Measurements from ENCODE around the gene IL18. TPM values are rescaled to one million over a fixed set of nuclear protein-coding genes. Genes with fewer than 3 reads are reported as not detected.

IL18 gene
- total RNA-seq, 1 donor from 2014 or later = 0.52 TPM

DNA sequence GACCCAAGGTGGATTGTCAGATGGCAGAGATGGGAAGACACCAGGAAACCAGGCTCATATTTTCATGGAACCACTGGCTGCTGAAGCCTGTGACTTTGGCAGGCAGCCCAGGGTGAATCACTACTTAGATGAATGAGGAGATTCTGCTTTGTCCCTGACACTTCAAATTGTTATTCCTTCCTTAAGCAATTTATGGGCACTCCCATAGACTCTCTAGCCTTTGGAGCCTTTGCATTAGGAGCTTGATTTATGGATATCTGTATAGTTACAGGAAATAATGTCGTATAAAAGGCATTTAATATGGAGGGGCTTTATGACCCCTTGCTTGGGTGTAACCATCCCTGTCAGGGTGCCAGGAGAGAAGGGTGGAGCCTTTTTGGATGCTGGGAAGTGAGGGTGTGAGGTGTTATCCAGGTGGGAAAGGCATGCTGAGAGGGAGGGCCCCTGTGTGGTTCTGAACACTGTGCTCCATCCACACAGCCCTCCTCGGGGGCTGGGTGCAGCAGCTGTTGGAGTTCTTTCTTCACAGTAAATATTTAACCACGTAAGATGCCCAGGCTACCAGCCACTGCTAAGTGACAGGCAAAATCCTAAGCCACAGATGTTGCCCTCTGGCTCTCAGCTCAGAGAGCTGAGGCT lies 35.3 kb downstream of the IL18 start:
- no peak overlapping the region for H3K27ac ChIP-seq (ENCODE audit: low read depth, low read length)
- no peaks in the 10 kb centered on the region for H3K36me3 ChIP-seq (ENCODE audit: control insufficient read depth in 3 of 3, insufficient read depth in 3 of 3, low read length in 3 of 3)
- H3K4me3 ChIP-seq (ENCODE audit: low read length in 3 of 3) = no peak overlapping the region
- no peaks in the 10 kb centered on the region for H3K27me3 ChIP-seq (ENCODE audit: control insufficient read depth in 3 of 3, insufficient read depth in 3 of 3, low read length in 3 of 3)
- H3K4me1 ChIP-seq (ENCODE audit: control insufficient read depth in 3 of 3, insufficient read depth in 3 of 3, low read length in 3 of 3) = peaks cover 7 to 14% (median 7%) of the 10 kb centered on the region in 3 donors
- peak overlapping the region in 1 of 3 donors; percentile 8 for H3K9ac ChIP-seq (ENCODE audit: low read depth in 1 of 3, low read length in 3 of 3)
- H3K9me3 ChIP-seq (ENCODE audit: control insufficient read depth in 3 of 3, low read length in 3 of 3) = no peaks in the 10 kb centered on the region

GRCh38 chr11:112127056-112127455 lies 36.8 kb downstream of the IL18 start:
- Histone ChIP-seq H3K9ac (ENCODE audit: low read depth in 1 of 3, low read length in 3 of 3) (no peak overlapping the region), H3K4me1 (ENCODE audit: control insufficient read depth in 3 of 3, insufficient read depth in 3 of 3, low read length in 3 of 3) (peaks cover 3 to 8% (median 3%) of the 10 kb centered on the region in 3 donors), H3K9me3 (ENCODE audit: control insufficient read depth in 3 of 3, low read length in 3 of 3) (no peaks in the 10 kb centered on the region), H3K4me3 (ENCODE audit: low read length in 3 of 3) (no peak overlapping the region), H3K27me3 (ENCODE audit: control insufficient read depth in 3 of 3, insufficient read depth in 3 of 3, low read length in 3 of 3) (no peaks in the 10 kb centered on the region), H3K36me3 (ENCODE audit: control insufficient read depth in 3 of 3, insufficient read depth in 3 of 3, low read length in 3 of 3) (no peaks in the 10 kb centered on the region), H3K27ac (ENCODE audit: low read depth, low read length) (no peak overlapping the region)

GRCh38 chr11:112123129-112123528 lies 40.8 kb downstream of the IL18 start:
- H3K9ac ChIP-seq (ENCODE audit: low read depth in 1 of 3, low read length in 3 of 3) = no peak overlapping the region
- no peak overlapping the region for H3K4me3 ChIP-seq (ENCODE audit: low read length in 3 of 3)
- no peaks in the 10 kb centered on the region for H3K27me3 ChIP-seq (ENCODE audit: control insufficient read depth in 3 of 3, insufficient read depth in 3 of 3, low read length in 3 of 3)
- H3K4me1 ChIP-seq (ENCODE audit: control insufficient read depth in 3 of 3, insufficient read depth in 3 of 3, low read length in 3 of 3) = peaks cover 4 to 6% (median 5%) of the 10 kb centered on the region in 3 donors
- no peak overlapping the region for H3K27ac ChIP-seq (ENCODE audit: low read depth, low read length)
- H3K36me3 ChIP-seq (ENCODE audit: control insufficient read depth in 3 of 3, insufficient read depth in 3 of 3, low read length in 3 of 3) = peaks cover 0 to 2% (median 0%) of the 10 kb centered on the region in 3 donors
- H3K9me3 ChIP-seq (ENCODE audit: control insufficient read depth in 3 of 3, low read length in 3 of 3) = no peaks in the 10 kb centered on the region

DNA sequence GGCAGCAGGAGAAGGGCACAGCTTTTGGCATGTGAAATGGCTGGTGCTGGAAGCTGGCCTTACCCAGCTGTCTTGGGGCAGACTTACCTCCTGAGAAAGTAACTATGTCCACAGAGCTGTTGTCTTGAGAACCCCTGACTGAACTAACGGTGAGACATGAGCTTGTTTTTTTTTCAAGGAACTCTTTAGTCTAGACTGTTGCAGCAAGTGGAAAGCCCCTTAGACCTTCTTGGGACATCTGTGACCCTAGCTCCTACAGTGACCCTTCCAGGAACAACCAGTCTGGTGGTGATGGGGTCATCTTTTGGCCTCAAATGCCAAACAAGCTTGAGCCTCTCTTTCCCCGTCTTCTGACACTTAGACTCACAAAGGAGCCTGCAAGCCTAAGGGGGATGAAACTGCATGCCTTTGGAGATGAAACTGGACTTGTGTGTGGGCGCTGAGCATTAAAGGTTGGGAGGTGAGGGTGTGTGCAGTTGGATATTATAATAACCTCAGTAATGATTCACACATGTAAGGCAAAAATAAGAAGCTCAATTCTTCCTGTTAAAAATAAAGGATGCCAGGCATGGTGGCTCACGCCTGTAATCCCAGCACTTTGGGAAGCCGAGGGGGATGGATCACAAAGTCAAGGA lies 41.8 kb downstream of the IL18 start:
- Histone ChIP-seq H3K9me3 (ENCODE audit: control insufficient read depth in 3 of 3, low read length in 3 of 3) (no peaks in the 10 kb centered on the region), H3K27me3 (ENCODE audit: control insufficient read depth in 3 of 3, insufficient read depth in 3 of 3, low read length in 3 of 3) (no peaks in the 10 kb centered on the region), H3K27ac (ENCODE audit: low read depth, low read length) (no peak overlapping the region), H3K9ac (ENCODE audit: low read depth in 1 of 3, low read length in 3 of 3) (no peak overlapping the region), H3K4me1 (ENCODE audit: control insufficient read depth in 3 of 3, insufficient read depth in 3 of 3, low read length in 3 of 3) (peaks cover 4 to 6% (median 5%) of the 10 kb centered on the region in 3 donors), H3K36me3 (ENCODE audit: control insufficient read depth in 3 of 3, insufficient read depth in 3 of 3, low read length in 3 of 3) (peaks cover 0 to 2% (median 0%) of the 10 kb centered on the region in 3 donors), H3K4me3 (ENCODE audit: low read length in 3 of 3) (no peak overlapping the region)

- peaks cover 4 to 7% (median 6%) of the 10 kb centered on the region in 3 donors for H3K4me1 ChIP-seq (ENCODE audit: control insufficient read depth in 3 of 3, insufficient read depth in 3 of 3, low read length in 3 of 3)
- H3K4me3 ChIP-seq (ENCODE audit: low read length in 3 of 3) = no peak overlapping the region
- no peaks in the 10 kb centered on the region for H3K27me3 ChIP-seq (ENCODE audit: control insufficient read depth in 3 of 3, insufficient read depth in 3 of 3, low read length in 3 of 3)
- no peak overlapping the region for H3K27ac ChIP-seq (ENCODE audit: low read depth, low read length)
- H3K36me3 ChIP-seq (ENCODE audit: control insufficient read depth in 3 of 3, insufficient read depth in 3 of 3, low read length in 3 of 3) = peaks cover 0 to 2% (median 0%) of the 10 kb centered on the region in 3 donors
- H3K9ac ChIP-seq (ENCODE audit: low read depth in 1 of 3, low read length in 3 of 3) = no peak overlapping the region
- H3K9me3 ChIP-seq (ENCODE audit: control insufficient read depth in 3 of 3, low read length in 3 of 3) = no peaks in the 10 kb centered on the region
Observed at GRCh38 chr11:112118176-112118575, 45.7 kb downstream of the IL18 start.

- Histone ChIP-seq H3K4me3 (ENCODE audit: low read length in 3 of 3) (no peak overlapping the region), H3K9ac (ENCODE audit: low read depth in 1 of 3, low read length in 3 of 3) (no peak overlapping the region), H3K9me3 (ENCODE audit: control insufficient read depth in 3 of 3, low read length in 3 of 3) (no peaks in the 10 kb centered on the region), H3K27ac (ENCODE audit: low read depth, low read length) (no peak overlapping the region), H3K4me1 (ENCODE audit: control insufficient read depth in 3 of 3, insufficient read depth in 3 of 3, low read length in 3 of 3) (peaks cover 4 to 7% (median 5%) of the 10 kb centered on the region in 3 donors), H3K27me3 (ENCODE audit: control insufficient read depth in 3 of 3, insufficient read depth in 3 of 3, low read length in 3 of 3) (no peaks in the 10 kb centered on the region), H3K36me3 (ENCODE audit: control insufficient read depth in 3 of 3, insufficient read depth in 3 of 3, low read length in 3 of 3) (peaks cover 0 to 2% (median 0%) of the 10 kb centered on the region in 3 donors)
Observed at GRCh38 chr11:112115386-112115785, 48.5 kb downstream of the IL18 start.

DNA sequence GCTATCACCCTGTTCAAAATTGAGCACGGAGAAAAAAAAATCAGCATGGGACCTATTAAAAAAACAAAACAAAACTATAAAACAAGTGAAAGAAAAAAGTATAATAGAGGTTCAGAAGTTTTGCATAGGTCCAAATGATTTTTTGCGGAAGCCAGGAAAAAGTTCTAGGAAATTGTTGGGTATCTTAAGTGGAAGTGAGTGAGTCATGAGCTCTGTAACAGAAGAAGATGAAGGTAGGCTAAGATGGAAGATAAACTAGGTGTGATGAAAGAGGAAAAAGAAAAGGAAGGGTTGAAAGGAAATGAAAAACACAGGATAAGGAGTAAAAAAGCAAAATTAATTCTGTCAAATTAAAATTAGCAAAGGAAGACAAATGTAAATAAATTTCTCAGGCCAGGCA lies 49.4 kb downstream of the IL18 start:
- Histone ChIP-seq H3K9me3 (ENCODE audit: control insufficient read depth in 3 of 3, low read length in 3 of 3) (no peaks in the 10 kb centered on the region), H3K27ac (ENCODE audit: low read depth, low read length) (no peak overlapping the region), H3K4me1 (ENCODE audit: control insufficient read depth in 3 of 3, insufficient read depth in 3 of 3, low read length in 3 of 3) (peaks cover 0 to 3% (median 0%) of the 10 kb centered on the region in 3 donors), H3K4me3 (ENCODE audit: low read length in 3 of 3) (no peak overlapping the region), H3K36me3 (ENCODE audit: control insufficient read depth in 3 of 3, insufficient read depth in 3 of 3, low read length in 3 of 3) (peaks cover 0 to 3% (median 0%) of the 10 kb centered on the region in 3 donors), H3K27me3 (ENCODE audit: control insufficient read depth in 3 of 3, insufficient read depth in 3 of 3, low read length in 3 of 3) (no peaks in the 10 kb centered on the region), H3K9ac (ENCODE audit: low read depth in 1 of 3, low read length in 3 of 3) (no peak overlapping the region)

- Histone ChIP-seq H3K4me1 (ENCODE audit: control insufficient read depth in 3 of 3, insufficient read depth in 3 of 3, low read length in 3 of 3) (peaks cover 0 to 3% (median 0%) of the 10 kb centered on the region in 3 donors), H3K27ac (ENCODE audit: low read depth, low read length) (no peak overlapping the region), H3K4me3 (ENCODE audit: low read length in 3 of 3) (no peak overlapping the region), H3K9ac (ENCODE audit: low read depth in 1 of 3, low read length in 3 of 3) (no peak overlapping the region), H3K27me3 (ENCODE audit: control insufficient read depth in 3 of 3, insufficient read depth in 3 of 3, low read length in 3 of 3) (no peaks in the 10 kb centered on the region), H3K9me3 (ENCODE audit: control insufficient read depth in 3 of 3, low read length in 3 of 3) (no peaks in the 10 kb centered on the region), H3K36me3 (ENCODE audit: control insufficient read depth in 3 of 3, insufficient read depth in 3 of 3, low read length in 3 of 3) (peaks cover 0 to 3% (median 0%) of the 10 kb centered on the region in 3 donors)
Observed at GRCh38 chr11:112113539-112114457, 50.1 kb downstream of the IL18 start.

DNA sequence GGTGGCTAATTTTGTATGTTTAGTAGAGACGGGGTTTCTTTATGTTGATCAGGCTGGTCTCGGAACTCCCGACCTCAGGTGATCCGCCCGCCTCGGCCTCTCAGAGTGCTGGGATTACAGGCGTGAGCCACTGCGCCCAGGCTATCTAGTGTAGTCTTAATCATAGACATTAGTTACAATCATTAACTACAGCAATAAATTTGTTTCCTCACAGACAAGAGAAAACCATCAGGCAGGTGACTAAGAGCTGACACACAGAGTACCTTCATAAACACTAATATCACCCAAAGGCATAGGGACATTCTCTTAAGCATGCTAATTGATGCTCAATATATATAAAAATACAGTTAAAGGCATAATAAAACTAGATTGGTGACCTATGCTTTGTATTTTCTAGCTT lies 57.8 kb downstream of the IL18 start:
- no peaks in the 10 kb centered on the region for H3K27me3 ChIP-seq (ENCODE audit: control insufficient read depth in 3 of 3, insufficient read depth in 3 of 3, low read length in 3 of 3)
- H3K9ac ChIP-seq (ENCODE audit: low read depth in 1 of 3, low read length in 3 of 3) = no peak overlapping the region
- no peaks in the 10 kb centered on the region for H3K9me3 ChIP-seq (ENCODE audit: control insufficient read depth in 3 of 3, low read length in 3 of 3)
- peaks cover 0 to 9% (median 0%) of the 10 kb centered on the region in 3 donors for H3K36me3 ChIP-seq (ENCODE audit: control insufficient read depth in 3 of 3, insufficient read depth in 3 of 3, low read length in 3 of 3)
- H3K4me3 ChIP-seq (ENCODE audit: low read length in 3 of 3) = no peak overlapping the region
- peaks cover 0 to under 1% (median under 1%) of the 10 kb centered on the region in 3 donors for H3K4me1 ChIP-seq (ENCODE audit: control insufficient read depth in 3 of 3, insufficient read depth in 3 of 3, low read length in 3 of 3)
- no peak overlapping the region for H3K27ac ChIP-seq (ENCODE audit: low read depth, low read length)

Data from skeletal muscle tissue (tissue), 4 donors.